SK-N-SH (cell line): ENCODE data around the gene SCN8A. TPM values are rescaled to one million over a fixed set of nuclear protein-coding genes. Genes with fewer than 3 reads are reported as not detected.

ENCODE experiments used
- CTCF ChIA-PET: fragments of 300-600, 350-600 bp; formaldehyde crosslinking; extraction: SDS; loops from one replicate; lab custom pipeline; 2021; lab: Yijun Ruan, JAX
- POLR2A ChIA-PET: fragments of 350-600 bp; sonication (Branson Sonifier 250); formaldehyde crosslinking; extraction: SDS; loops from one replicate; lab custom pipeline; 2020; ENCODE audit warnings: antibody characterized with exemption, inconsistent platforms; lab: Yijun Ruan, JAX
- DNase-seq: peaks from one replicate; pipeline ENCODE4 v3.0.0; 2012
- H2AFZ ChIP-seq: fragments of 200-600 bp; sonication (generic); 2 replicates; pipeline ENCODE4 v1.8.1; 2016; ENCODE audit warnings: antibody characterized with exemption, mild to moderate bottlenecking, low read depth
- H3F3A ChIP-seq: fragments of 200-600 bp; sonication (generic); replicated peaks from 2 replicates; pipeline ENCODE3; 2016; ENCODE audit warnings: antibody characterized with exemption, mild to moderate bottlenecking; ENCODE audit not compliant: insufficient read depth
- H3K27ac ChIP-seq, 2 experiments: fragments of 200-500 bp in 1 of 2; fragments of 200-600 bp in 1 of 2; sonication (Bioruptor generic) in 1 of 2; sonication (generic), shearing (Covaris generic) in 1 of 2; 2 replicates each; pipeline versions ENCODE4 v1.5.1 to v1.6.1; 2014 to 2016; ENCODE audit warnings: low read depth in 2 of 2, inconsistent platforms in 1 of 2, low read length in 1 of 2, mild to moderate bottlenecking in 1 of 2, mixed read lengths in 1 of 2
- H3K27me3 ChIP-seq: fragments of 200-600 bp; sonication (generic), shearing (Covaris generic); 2 replicates; pipeline ENCODE4 v1.6.1; 2016; ENCODE audit warnings: mixed run types; ENCODE audit not compliant: insufficient read depth
- H3K36me3 ChIP-seq, 2 experiments: fragments of 200-500 bp in 1 of 2; fragments of 200-600 bp in 1 of 2; sonication (Bioruptor generic) in 1 of 2; sonication (generic) in 1 of 2; replicated peaks in 1 of 2; 2 replicates each; pipeline versions ENCODE3 to v1.5.1; 2014 to 2016; ENCODE audit warnings: low read length in 1 of 2, mild to moderate bottlenecking in 1 of 2; ENCODE audit not compliant: insufficient read depth in 2 of 2, control insufficient read depth in 1 of 2
- H3K4me1 ChIP-seq, 2 experiments: fragments of 200-500 bp in 1 of 2; fragments of 200-600 bp in 1 of 2; sonication (Bioruptor generic) in 1 of 2; sonication (generic), shearing (Covaris generic) in 1 of 2; 2 replicates each; pipeline versions ENCODE4 v1.5.1 to v1.6.1; 2014 to 2016; ENCODE audit warnings: low read depth in 1 of 2, low read length in 1 of 2, mixed run types in 1 of 2; ENCODE audit not compliant: insufficient read depth in 2 of 2, control insufficient read depth in 1 of 2
- H3K4me2 ChIP-seq: fragments of 200-600 bp; sonication (generic), shearing (Covaris generic); 2 replicates; pipeline ENCODE4 v1.6.1; 2017; ENCODE audit warnings: mixed run types
- H3K4me3 ChIP-seq, 2 experiments: fragments of 200-500 bp in 1 of 2; fragments of 200-600 bp in 1 of 2; sonication (Bioruptor generic) in 1 of 2; sonication (generic), shearing (Covaris generic) in 1 of 2; 2 replicates each; pipeline versions ENCODE4 v1.5.1 to v1.8.1; 2014 to 2016; ENCODE audit warnings: low read depth in 2 of 2, inconsistent platforms in 1 of 2, low read length in 1 of 2, mild to moderate bottlenecking in 1 of 2, mixed read lengths in 1 of 2, moderate library complexity in 1 of 2
- H3K79me2 ChIP-seq: fragments of 200-600 bp; sonication (generic); 2 replicates; pipeline ENCODE4 v1.8.1; 2017; ENCODE audit warnings: mild to moderate bottlenecking; ENCODE audit not compliant: insufficient read depth
- H3K9ac ChIP-seq: fragments of 200-600 bp; sonication (generic); 2 replicates; pipeline ENCODE4 v1.6.1; 2017; ENCODE audit warnings: mixed run types
- H3K9me2 ChIP-seq: fragments of 200-600 bp; sonication (generic); 2 replicates; pipeline ENCODE4 v1.6.1; 2017; ENCODE audit warnings: mixed run types
- H3K9me3 ChIP-seq: fragments of 200-600 bp; sonication (generic); 2 replicates; pipeline ENCODE4 v1.6.1; 2017; ENCODE audit warnings: mixed run types, mild to moderate bottlenecking, moderate library complexity
- H4K20me1 ChIP-seq: fragments of 200-600 bp; sonication (generic); 2 replicates; pipeline ENCODE4 v1.6.1; 2017; ENCODE audit warnings: mild to moderate bottlenecking, mixed run types; ENCODE audit not compliant: insufficient read depth
- CHD2 ChIP-seq: fragments of 150-350 bp; IDR thresholded peaks from 2 replicates; pipeline ENCODE4 v1.6.1; 2018; ENCODE audit warnings: low read length; ENCODE audit not compliant: partially characterized antibody
- FOXJ3 ChIP-seq: sonication (generic); formaldehyde crosslinking; IDR thresholded peaks from 2 replicates; pipeline ENCODE4 v1.5.1; 2020; ENCODE audit warnings: mild to moderate bottlenecking, missing genetic modification reagents
- JUND ChIP-seq: IDR thresholded peaks from 2 replicates; pipeline ENCODE4 v1.4.0; 2012
- MEF2A ChIP-seq: IDR thresholded peaks from 2 replicates; pipeline ENCODE4 v1.4.0; 2012; ENCODE audit warnings: low read depth, borderline replicate concordance
- RCOR1 ChIP-seq: fragments of 150-350 bp; IDR thresholded peaks from 2 replicates; pipeline ENCODE4 v1.6.1; 2017; ENCODE audit warnings: antibody characterized with exemption, low read length
- REST ChIP-seq: IDR thresholded peaks from 2 replicates; pipeline ENCODE4 v1.6.1; 2012; ENCODE audit warnings: mild to moderate bottlenecking, low read depth, low read length, moderate library complexity
- USF1 ChIP-seq: IDR thresholded peaks from 2 replicates; pipeline ENCODE4 v1.4.0; 2012; ENCODE audit warnings: low read depth, borderline replicate concordance
- ZBTB33 ChIP-seq: IDR thresholded peaks from 2 replicates; pipeline ENCODE4 v1.4.0; 2012; ENCODE audit warnings: low read depth, borderline replicate concordance
- WGBS: methylation state at CpG from one replicate; pipeline ENCODE4 v1.1.6; 2017; ENCODE audit warnings: low lambda C conversion rate; 5-methylcytosine and 5-hydroxymethylcytosine counted together
- polyA plus RNA-seq, 3 experiments: library from polyadenylated mRNA; depleted of rRNA; stranded (reverse); fragments of >200 nt; gene quantifications; 2 replicates each; pipeline ENCODE4 v1.2.3, GENCODE V29; 2012

SCN8A gene
- polyA plus RNA-seq, 1 of the 3 experiments (the other 2 are of a cell fraction), result 7.1 TPM

- TF ChIP-seq FOXJ3 (CRISPR knock-in tag) (no peak), USF1 (no peak), MEF2A (no peak), REST (no peak), RCOR1 (no peak), CHD2 (no peak), ZBTB33 (no peak), JUND (no peak)
- H3K27me3 ChIP-seq, result no peaks in the 10 kb centered on the region
- H2AFZ ChIP-seq, result no peak overlapping the region
- POLR2A ChIA-PET, result no interaction called here
- no peaks in the 10 kb centered on the region for H3K9me3 ChIP-seq
- DNase-seq, result no peak
- H4K20me1 ChIP-seq, result peaks cover 4% of the 10 kb centered on the region; the same call in 1 of the 2 replicates
- H3K9ac ChIP-seq, result no peak overlapping the region
- H3K79me2 ChIP-seq, result peaks cover 21% of the 10 kb centered on the region
- whole genome bisulfite sequencing, result 83% methylated on average over 7 of the region's 7 CpGs
- no peak overlapping the region for H3K4me3 ChIP-seq
- CTCF ChIA-PET, result interaction anchor here (0.8 to 1.8 kb wide), 5 partner anchors 10 to 207 kb away, joined by 3 to 7 read pairs (median 3); a partner anchor contains a TSS
- no peak overlapping the region; a peak in 1 of 4 replicates for H3K27ac ChIP-seq
- no peaks in the 10 kb centered on the region for H3K9me2 ChIP-seq
- H3F3A ChIP-seq, result peaks cover 3% of the 10 kb centered on the region
- peaks cover 0 to 8% of the 10 kb centered on the region in 2 experiments; a peak in 2 of 4 replicates for H3K4me1 ChIP-seq
- no peaks in the 10 kb centered on the region for H3K36me3 ChIP-seq
- H3K4me2 ChIP-seq, result no peak overlapping the region
Measured at GRCh38 chr12:51677284-51677968, 86.4 kb downstream of the SCN8A start.
